Activated CD8-positive, alpha-beta memory T cell treated with anti-CD3 and anti-CD28 coated beads, Interleukin-2, amount 50 U/mL, for 1 hour (primary cell): ENCODE measurements around the gene GABRQ.
"Not testable (repeated sequence)": the region's sequence is repeated elsewhere in the genome, so short reads cannot be mapped to it uniquely, and the experiment has no call there.

Source experiments
- DNase-seq: peaks from one replicate; pipeline ENCODE4 v3.0.0-alpha.2; 2020; ENCODE audit errors: extremely low read depth

The GABRQ gene

GRCh38 chrX:152658302-152658701 is 20.6 kb downstream of the GABRQ start:
- DNase-seq = no peak

GRCh38 chrX:152663086-152663485 is 25.4 kb downstream of the GABRQ start:
- DNase-seq = no peak

- DNase-seq = no peak
These were observed 36.4 kb downstream of the GABRQ start for GRCh38 chrX:152674135-152674534.

- not testable (repeated sequence) for DNase-seq
These were observed 37.0 kb downstream of the GABRQ start for GRCh38 chrX:152674652-152675051.

- not testable (repeated sequence) for DNase-seq
These were observed 43.3 kb downstream of the GABRQ start for GRCh38 chrX:152681012-152681411.

DNA sequence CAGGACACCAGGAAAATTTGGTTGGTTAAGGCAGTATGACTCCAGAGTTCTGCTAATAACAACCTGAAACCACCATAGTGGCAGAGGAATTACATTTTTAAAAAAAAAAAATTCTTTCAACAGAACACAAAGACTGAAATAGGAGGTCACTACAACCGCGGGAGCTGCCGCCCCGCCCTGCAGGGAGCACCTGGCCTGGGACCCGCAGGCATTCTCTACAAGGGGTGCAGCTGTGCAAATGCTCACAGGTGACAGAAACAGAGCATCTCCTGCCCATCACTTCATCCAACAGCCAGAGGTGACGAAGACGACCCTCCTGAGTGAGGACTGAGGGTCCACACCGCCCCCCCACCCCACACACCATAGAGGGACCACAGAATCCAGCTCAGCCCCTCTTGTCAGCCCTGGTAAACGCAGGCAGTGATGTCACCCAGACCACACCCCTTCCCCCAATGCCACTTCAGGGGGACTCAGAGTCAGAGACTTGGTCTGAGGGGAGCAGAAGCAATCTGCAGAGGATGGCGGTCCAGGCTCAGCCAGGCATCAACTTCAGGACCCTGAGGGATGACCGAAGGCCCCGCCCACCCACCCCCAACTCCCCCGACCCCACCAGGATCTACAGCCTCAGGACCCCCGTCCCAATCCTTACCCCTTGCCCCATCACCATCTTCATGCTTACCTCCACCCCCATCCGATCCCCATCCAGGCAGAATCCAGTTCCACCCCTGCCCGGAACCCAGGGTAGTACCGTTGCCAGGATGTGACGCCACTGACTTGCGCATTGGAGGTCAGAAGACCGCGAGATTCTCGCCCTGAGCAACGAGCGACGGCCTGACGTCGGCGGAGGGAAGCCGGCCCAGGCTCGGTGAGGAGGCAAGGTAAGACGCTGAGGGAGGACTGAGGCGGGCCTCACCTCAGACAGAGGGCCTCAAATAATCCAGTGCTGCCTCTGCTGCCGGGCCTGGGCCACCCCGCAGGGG is 60.5 kb downstream of the GABRQ start, which contains the start of gene MAGEA3:
MAGEA3 (plus strand) TSS at position 843 of the 980 bp plus-strand sequence. CDS start 2,039 bp downstream, outside the sequence.
- DNase-seq = not testable (repeated sequence)

DNA sequence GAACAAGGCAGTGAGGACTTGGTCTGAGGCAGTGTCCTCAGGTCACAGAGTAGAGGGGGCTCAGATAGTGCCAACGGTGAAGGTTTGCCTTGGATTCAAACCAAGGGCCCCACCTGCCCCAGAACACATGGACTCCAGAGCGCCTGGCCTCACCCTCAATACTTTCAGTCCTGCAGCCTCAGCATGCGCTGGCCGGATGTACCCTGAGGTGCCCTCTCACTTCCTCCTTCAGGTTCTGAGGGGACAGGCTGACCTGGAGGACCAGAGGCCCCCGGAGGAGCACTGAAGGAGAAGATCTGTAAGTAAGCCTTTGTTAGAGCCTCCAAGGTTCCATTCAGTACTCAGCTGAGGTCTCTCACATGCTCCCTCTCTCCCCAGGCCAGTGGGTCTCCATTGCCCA is 62.7 kb downstream of the GABRQ start:
- DNase-seq = not testable (repeated sequence)

DNA sequence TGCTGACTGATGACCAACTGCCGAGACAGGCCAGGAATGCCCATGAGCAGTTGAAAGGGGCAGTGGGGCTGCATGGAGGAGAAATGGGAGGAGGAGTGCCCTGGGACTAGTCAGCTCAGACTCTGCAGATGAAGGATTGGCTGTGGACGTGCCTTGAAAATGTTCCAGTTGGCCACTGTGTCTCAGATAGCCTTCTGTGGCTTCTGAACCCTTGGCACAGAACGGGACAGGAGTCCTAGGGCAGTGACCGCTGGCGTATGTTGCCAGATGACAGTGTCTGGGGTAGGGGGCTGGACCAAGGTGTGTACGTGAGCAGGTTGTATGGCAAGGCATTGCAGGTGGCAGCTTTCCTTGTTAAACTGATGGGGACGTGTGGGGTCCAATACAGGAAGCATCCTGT is 68.8 kb downstream of the GABRQ start:
- DNase-seq = not testable (repeated sequence)
